AML-193 (cell line): ENCODE data around the gene SYT7.

Experiments used
- DNase-seq, 2 experiments: peaks; one replicate each; lab custom pipeline; 2025; lab: John Stamatoyannopoulos, UW

The SYT7 gene

GRCh38 chr11:61554172-61554988 is 26.5 kb downstream of the SYT7 start:
- no peak for DNase-seq

DNA sequence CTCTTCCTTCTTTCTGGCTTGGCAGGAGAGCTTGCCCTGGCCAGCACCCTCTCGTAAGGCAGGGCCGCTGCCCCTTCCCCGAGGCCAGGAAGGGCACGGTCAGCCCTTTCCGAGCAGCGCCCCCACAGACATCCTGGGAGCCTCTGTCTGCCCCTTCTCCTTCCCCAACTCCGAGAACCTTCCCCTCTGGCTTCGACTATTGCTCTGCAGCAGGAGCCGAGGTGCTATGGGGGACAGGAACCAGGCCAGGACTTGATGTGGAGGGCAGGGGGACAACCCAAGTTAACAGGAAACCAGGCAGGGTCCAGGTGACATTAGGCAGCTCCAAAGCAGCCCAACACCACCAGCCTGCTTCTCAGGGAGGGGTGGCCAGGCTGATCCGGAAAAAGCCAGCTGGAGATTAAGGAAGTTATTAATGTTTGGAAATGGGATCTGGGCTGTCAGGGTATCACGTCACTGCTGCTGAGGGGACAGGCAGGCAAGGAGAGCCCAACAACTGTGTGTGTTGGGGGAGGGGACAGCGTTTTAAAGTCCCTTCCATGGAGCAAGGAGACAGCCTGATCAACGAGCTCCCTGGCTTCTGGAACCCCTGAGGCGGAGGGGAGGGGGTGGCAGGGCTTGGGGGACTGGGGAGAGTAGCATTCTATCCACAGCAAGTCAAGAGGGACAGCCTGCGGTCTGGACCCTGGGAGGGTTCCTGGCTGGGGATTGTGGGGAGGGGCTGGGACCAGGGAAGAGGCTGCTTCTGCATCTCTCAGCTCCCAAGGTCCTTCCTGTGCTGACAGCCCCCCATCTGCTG is 27.3 kb downstream of the SYT7 start:
- no peak for DNase-seq

DNA sequence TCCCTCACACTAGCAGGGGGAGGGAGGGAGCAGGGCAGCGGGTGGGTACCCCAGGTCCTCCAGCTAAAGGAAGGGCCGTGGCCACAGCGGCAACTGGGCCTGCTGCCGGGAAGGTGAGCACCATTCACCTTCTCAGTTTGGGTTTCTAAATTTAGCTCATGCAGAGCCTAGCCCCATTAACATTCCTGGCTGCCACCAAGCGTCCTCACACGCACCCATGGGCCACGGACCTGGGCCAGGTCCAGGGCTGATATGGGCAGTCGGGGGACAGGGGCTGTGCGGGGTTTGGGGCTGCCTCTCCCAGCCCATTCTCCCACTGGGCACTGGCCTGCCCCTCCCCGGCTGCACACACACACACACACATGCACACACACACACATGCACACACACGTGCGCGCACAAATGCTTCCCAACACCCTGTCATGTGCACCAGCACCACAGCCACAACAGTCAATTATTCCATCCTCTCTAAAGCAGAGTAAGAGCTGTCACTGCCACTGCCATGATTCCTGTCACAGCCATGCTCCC is 28.7 kb downstream of the SYT7 start:
- no peak for DNase-seq

DNA sequence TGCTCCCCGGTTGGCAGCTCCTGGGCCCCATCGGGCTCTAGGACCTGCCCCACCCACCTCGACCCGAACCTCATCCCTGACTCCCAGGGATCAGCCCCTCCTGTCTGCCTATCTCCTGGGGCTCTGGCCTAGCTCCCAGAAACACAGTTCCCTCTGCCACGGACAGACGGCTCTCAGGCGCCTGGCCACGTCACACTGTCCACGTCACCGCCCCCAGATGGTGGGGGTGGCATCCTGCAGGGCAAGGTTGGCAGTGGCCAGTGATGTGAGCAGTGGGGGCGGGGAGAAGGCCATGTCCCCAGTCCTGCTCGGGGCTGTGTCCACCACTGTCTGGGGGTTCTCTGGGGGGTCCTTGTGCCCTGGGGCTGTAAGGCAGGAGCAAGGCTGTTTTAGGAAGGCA is 29.2 kb downstream of the SYT7 start:
- no peak for DNase-seq

- no peak for DNase-seq
Observed at GRCh38 chr11:61550665-61551227, 30.1 kb downstream of the SYT7 start.

- DNase-seq = no peak
Observed at GRCh38 chr11:61549662-61550568, 31.0 kb downstream of the SYT7 start.

GRCh38 chr11:61549177-61549576 is 31.7 kb downstream of the SYT7 start:
- DNase-seq = no peak

DNA sequence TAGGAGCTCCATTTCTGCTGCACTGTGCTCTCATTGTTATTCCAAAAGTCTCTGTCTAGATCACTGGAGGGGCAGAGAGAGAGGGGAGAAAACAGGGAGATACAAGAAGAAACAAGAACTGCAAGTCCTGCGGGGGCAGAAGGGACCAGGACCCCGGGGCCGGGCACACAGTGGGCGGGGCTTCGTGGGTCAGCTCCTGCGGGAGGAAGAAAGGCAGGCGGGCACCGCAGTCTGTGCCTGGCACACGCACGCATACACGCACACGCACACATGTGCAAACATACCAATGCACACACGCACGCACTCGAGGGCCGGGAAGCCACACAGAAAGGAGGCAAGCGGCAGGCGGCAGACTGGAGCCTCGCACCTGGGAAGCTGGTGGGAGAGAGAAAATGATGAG is 33.6 kb downstream of the SYT7 start:
- DNase-seq = no peak

DNA sequence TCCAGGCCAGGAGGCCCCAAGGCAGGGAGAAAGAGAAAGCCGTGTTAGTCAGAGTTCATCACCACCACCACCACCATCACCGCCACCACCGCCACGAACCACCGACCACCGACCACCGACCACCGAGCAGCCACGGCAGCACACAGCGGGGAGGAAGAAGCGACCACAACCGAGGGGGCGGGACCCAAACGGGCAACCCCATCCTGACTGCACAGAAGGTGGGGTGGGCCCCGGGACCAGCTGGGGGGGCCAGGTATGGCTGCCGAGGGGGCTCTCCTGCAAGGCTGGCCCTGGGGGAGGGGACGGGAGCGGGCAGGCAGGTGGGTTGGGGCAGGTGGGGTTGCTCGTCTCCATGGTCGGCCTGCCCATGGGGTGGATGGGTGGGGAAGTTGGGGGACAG is 34.2 kb downstream of the SYT7 start:
- DNase-seq = no peak

- DNase-seq = no peak
Observed at GRCh38 chr11:61545921-61546320, 35.0 kb downstream of the SYT7 start.

- peak in 1 of 2 experiments; percentile 12 for DNase-seq
Observed at GRCh38 chr11:61545341-61545740, 35.5 kb downstream of the SYT7 start.

GRCh38 chr11:61544466-61544865 is 36.4 kb downstream of the SYT7 start:
- DNase-seq = no peak

DNA sequence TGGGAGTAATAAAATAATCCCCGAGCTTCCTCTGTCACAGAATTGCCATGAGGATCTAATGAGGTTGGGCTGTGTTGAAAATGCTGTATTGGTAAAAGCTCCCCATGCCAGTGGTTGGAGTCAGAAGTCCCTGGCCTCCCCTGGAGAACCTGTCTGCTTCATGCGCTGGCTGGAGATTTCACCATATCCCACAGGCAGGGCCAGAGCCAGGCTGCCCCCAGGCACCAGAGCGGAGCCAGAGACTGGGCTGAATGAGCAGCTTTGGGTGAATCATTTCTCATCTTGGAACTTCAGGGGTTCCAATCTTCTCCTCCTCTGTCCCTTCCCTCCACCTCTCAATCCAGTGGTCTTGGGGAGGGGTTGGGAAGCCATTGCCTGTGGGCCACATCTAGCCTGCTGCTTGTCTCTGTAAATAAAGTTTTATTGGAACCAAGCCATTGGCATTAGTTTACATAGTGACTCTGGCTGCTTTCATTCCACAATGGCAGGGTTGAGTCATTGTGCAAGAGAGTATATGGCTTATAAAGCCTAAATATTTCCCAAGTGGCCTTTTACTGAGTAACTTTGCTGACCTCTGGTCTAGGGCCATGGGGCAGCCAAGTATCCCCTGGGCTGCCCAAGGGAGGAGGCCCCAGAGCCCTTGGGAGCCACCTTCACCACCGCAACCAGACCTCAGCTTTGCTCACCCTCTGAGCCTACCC is 37.1 kb downstream of the SYT7 start:
- no peak for DNase-seq

GRCh38 chr11:61542705-61543104 is 38.2 kb downstream of the SYT7 start:
- no peak for DNase-seq

- DNase-seq = no peak
Observed at GRCh38 chr11:61542024-61542461, 38.8 kb downstream of the SYT7 start.

- no peak for DNase-seq
Observed at GRCh38 chr11:61541598-61541997, 39.3 kb downstream of the SYT7 start.

DNA sequence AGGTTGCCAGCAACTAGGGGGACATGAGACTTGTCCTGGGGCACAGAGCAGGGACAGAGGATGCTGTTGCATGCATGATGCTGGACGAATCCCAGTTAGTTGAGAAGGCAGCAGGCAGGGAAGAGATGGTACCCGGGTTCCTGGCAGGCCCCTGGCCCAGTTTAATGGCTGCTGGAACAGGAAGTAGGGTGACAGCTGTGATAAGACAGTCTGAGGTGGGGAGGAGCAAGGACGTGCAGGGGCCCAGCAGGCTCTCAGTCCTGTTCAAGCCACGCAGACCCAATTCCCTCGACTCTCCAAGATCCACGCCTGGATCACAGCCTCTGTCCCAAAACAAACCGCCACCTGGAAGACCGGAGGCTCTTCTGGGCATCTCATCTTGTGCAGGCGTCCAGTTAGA is 40.3 kb downstream of the SYT7 start:
- no peak for DNase-seq

DNA sequence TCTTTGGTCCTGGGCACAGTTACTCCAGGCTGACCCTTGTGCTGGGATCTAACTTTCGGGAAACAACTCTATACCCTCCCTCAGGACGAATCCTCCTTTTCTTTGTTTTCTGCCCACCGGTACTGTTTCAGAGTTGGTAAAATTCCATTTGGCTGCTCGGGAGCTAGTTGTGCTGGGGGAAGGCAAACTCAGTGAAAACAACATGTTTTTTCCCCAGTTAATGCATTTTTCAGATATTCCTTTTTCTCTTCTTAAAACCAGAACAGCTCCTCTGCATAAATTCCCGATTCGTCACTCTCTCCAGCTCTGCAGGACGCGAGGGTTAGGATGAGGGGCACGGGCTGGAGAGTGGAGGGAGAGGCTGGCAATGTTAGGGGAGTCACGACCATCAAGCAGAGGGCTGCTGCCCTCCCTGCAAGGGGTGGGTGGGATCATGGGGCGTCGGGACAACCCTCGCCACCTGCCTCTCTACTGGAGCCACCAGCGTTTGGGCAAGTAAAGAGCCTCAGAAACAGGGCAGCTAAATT is 41.0 kb downstream of the SYT7 start:
- no peak for DNase-seq

GRCh38 chr11:61539006-61539405 is 41.9 kb downstream of the SYT7 start:
- no peak for DNase-seq

GRCh38 chr11:61538636-61538961 is 42.3 kb downstream of the SYT7 start:
- DNase-seq = no peak

- DNase-seq = no peak
Observed at GRCh38 chr11:61537326-61537725, 43.5 kb downstream of the SYT7 start.
